ENCODE data around the gene LRMDA.

Gene LRMDA

GRCh38 chr10:76086761-76087639 is 655.6 kb downstream of the LRMDA start:
- no peak for DNase-seq (ENCODE audit: low read depth)

GRCh38 chr10:76088008-76088407 is 656.6 kb downstream of the LRMDA start:
- DNase-seq (ENCODE audit: low read depth) = no peak

- DNase-seq (ENCODE audit: low read depth) = no peak
These were observed 657.6 kb downstream of the LRMDA start for GRCh38 chr10:76088980-76089379.

- DNase-seq (ENCODE audit: low read depth) = no peak
These were observed 658.2 kb downstream of the LRMDA start for GRCh38 chr10:76089556-76090180.

GRCh38 chr10:76091926-76092325 is 660.5 kb downstream of the LRMDA start:
- no peak for DNase-seq (ENCODE audit: low read depth)

GRCh38 chr10:76106611-76107010 is 675.2 kb downstream of the LRMDA start:
- no peak for DNase-seq (ENCODE audit: low read depth)

- no peak for DNase-seq (ENCODE audit: low read depth)
These were observed 677.3 kb downstream of the LRMDA start for GRCh38 chr10:76108563-76109359.

- DNase-seq (ENCODE audit: low read depth) = no peak
These were observed 680.0 kb downstream of the LRMDA start for GRCh38 chr10:76111404-76111803.

GRCh38 chr10:76111986-76112825 is 680.8 kb downstream of the LRMDA start:
- DNase-seq (ENCODE audit: low read depth) = no peak

- no peak for DNase-seq (ENCODE audit: low read depth)
These were observed 681.4 kb downstream of the LRMDA start for GRCh38 chr10:76112826-76113150.

- DNase-seq (ENCODE audit: low read depth) = no peak
These were observed 682.5 kb downstream of the LRMDA start for GRCh38 chr10:76113952-76114351.

- DNase-seq (ENCODE audit: low read depth) = no peak
These were observed 683.2 kb downstream of the LRMDA start for GRCh38 chr10:76114581-76115001.

GRCh38 chr10:76115131-76115470 is 683.7 kb downstream of the LRMDA start:
- DNase-seq (ENCODE audit: low read depth) = no peak

- no peak for DNase-seq (ENCODE audit: low read depth)
These were observed 684.2 kb downstream of the LRMDA start for GRCh38 chr10:76115471-76116155.

- no peak for DNase-seq (ENCODE audit: low read depth)
These were observed 685.1 kb downstream of the LRMDA start for GRCh38 chr10:76116523-76116922.

GRCh38 chr10:76117949-76118348 is 686.5 kb downstream of the LRMDA start:
- no peak for DNase-seq (ENCODE audit: low read depth)

- DNase-seq (ENCODE audit: low read depth) = no peak
These were observed 687.6 kb downstream of the LRMDA start for GRCh38 chr10:76119036-76119435.

GRCh38 chr10:76119515-76119914 is 688.1 kb downstream of the LRMDA start:
- no peak for DNase-seq (ENCODE audit: low read depth)

GRCh38 chr10:76122056-76122455 is 690.6 kb downstream of the LRMDA start:
- DNase-seq (ENCODE audit: low read depth) = no peak

- DNase-seq (ENCODE audit: low read depth) = no peak
These were observed 692.9 kb downstream of the LRMDA start for GRCh38 chr10:76124280-76124679.

- DNase-seq (ENCODE audit: low read depth) = no peak
These were observed 694.5 kb downstream of the LRMDA start for GRCh38 chr10:76125900-76126299.

Measured in activated T-cell treated with anti-CD3 and anti-CD28 coated beads for 1 hour (primary cell).